ENCODE measurements around the gene XRCC1. TPM values are rescaled to one million over a fixed set of nuclear protein-coding genes. Genes with fewer than 3 reads are reported as not detected.
A peak's percentile ranks its signal among the peaks of the same experiment; 100 is the strongest.

XRCC1 gene
- total RNA-seq (2012; rRNA removed) = 12.2 and 12.5 TPM in 2 replicates
- 21.3 and 25.9 TPM in 2 replicates for polyA plus RNA-seq (2012; rRNA removed)
- 18.9 and 21.7 TPM in 2 replicates for polyA plus RNA-seq (2012; cell fraction: cytosol; rRNA removed)
- 14.3 and 17.2 TPM in 2 replicates for polyA plus RNA-seq (2012; cell fraction: nucleus; rRNA removed; ENCODE audit: low replicate concordance)
- percentile 64 among the genes with signal in this experiment for Bru-seq, nascent RNA
- BruChase-seq, experiment 1, labeled RNA remaining after a 6-hour chase = percentile 76 among the genes with signal in this experiment
- percentile 69 among the genes with signal in this experiment for BruChase-seq, experiment 2, labeled RNA remaining after a 2-hour chase
- long read RNA-seq, transcript XRCC1-201 (17 exons, 2,802 nt) = major isoform, 6 of 19 reads
- long read RNA-seq, partial matches to known transcripts = 11 of 19 reads
- long read RNA-seq, other reads (novel, unspliced or antisense) = 2 of 19 reads

GRCh38 chr19:43575156-43575950, at the start of gene XRCC1, which contains the start of gene PINLYP:
TSS of gene XRCC1 (minus strand) at chr19:43575527. CDS start at chr19:43575458, 69 bp downstream.
TSS of gene PINLYP (plus strand) at chr19:43575801. CDS start at chr19:43577192, 1,391 bp downstream.
- Histone ChIP-seq H2BK20ac (ENCODE audit: low read depth, low read length) (no peak within 1 kb of the TSS), H4K20me1 (ENCODE audit: insufficient read depth, low read length) (no peaks in the 10 kb centered on the region), H3K14ac (replicated peaks; ENCODE audit: low read depth, low read length) (peak within 1 kb of the TSS; percentile 95), H3K79me1 (ENCODE audit: low read depth in 1 of 2, low read length in 2 of 2) (peaks cover 24 to 46% of the 10 kb centered on the region in 2 experiments), H2AK5ac (ENCODE audit: low read depth, low read length) (peak within 1 kb of the TSS; percentile 88), H3K36me3 (ENCODE audit: control insufficient read depth, insufficient read depth, low read length) (0 out of 2 replicates have a peak, but pooled peaks cover 1% of the 10 kb centered on the region), H2AFZ (replicated peaks; ENCODE audit: low read length, poor library complexity) (peak within 1 kb of the TSS; percentile 98), H3K9me3 (ENCODE audit: control insufficient read depth, insufficient read depth, low read length) (no peaks in the 10 kb centered on the region), H3K56ac (ENCODE audit: extremely low read depth, insufficient read depth, low read length) (peak within 1 kb of the TSS; percentile 74), H4K8ac (ENCODE audit: low read depth in 2 of 2, low read length in 2 of 2) (peak within 1 kb of the TSS; percentile 78 to 92), H3K18ac (ENCODE audit: low read depth, low read length) (peak within 1 kb of the TSS; percentile 16; the same call in 1 of the 2 replicates), H3K9ac (ENCODE audit: low read depth, low read length) (peak within 1 kb of the TSS; percentile 96), H4K5ac (ENCODE audit: low read depth, low read length) (peak within 1 kb of the TSS; percentile 71), H3K4me1 (ENCODE audit: control insufficient read depth, insufficient read depth, low read length) (peaks cover 5% of the 10 kb centered on the region), H3K4ac (ENCODE audit: low read depth, low read length) (peak within 1 kb of the TSS; percentile 96), H3K23ac (ENCODE audit: low read depth, low read length) (peak within 1 kb of the TSS; percentile 66), H3K4me3 (ENCODE audit: insufficient read depth, low read depth, low read length) (peak within 1 kb of the TSS; percentile 71), H3K4me2 (ENCODE audit: low read depth, low read length) (peak within 1 kb of the TSS; percentile 71), H2BK120ac (ENCODE audit: low read depth, low read length) (peak within 1 kb of the TSS; percentile 57; the same call in 1 of the 2 replicates), H3K27ac (ENCODE audit: insufficient read depth, low read length) (peak within 1 kb of the TSS; percentile 90), H3K9me1 (ENCODE audit: insufficient read depth, low read length) (peaks cover 3% of the 10 kb centered on the region; the same call in 1 of the 2 replicates), H3K27me3 (ENCODE audit: control insufficient read depth, insufficient read depth, low read length) (no peaks in the 10 kb centered on the region), H2BK5ac (ENCODE audit: low read depth, low read length, poor library complexity, severe bottlenecking) (peak within 1 kb of the TSS; percentile 82), H4K91ac (ENCODE audit: insufficient read depth, low read depth, low read length) (peak within 1 kb of the TSS; percentile 91), H2AK9ac (replicated peaks; ENCODE audit: low read depth, low read length, poor library complexity) (peak within 1 kb of the TSS; percentile 94), H2BK15ac (ENCODE audit: low read depth, low read length) (no peak within 1 kb of the TSS; the same call in 2 of the 3 replicates)
- DNase-seq = peak; percentile 98
- in situ Hi-C loops (cut with MboI; ENCODE audit: low sequenced_read_pairs) = no loop called here
- no TSS peak for BruUV-seq (replicated peaks)
- dilution Hi-C loops (cut with HindIII; ENCODE audit: low sequenced_read_pairs, unreplicated experiment) = no loop called here
- peak; percentile 99 for ATAC-seq (ENCODE audit: low read depth)
- POLR2A ChIA-PET (ENCODE audit: unreplicated experiment) = no interaction called here
- CTCF ChIA-PET = interaction anchor here (1.0 kb wide), 1 partner anchor 20 kb away, joined by 3 read pairs; no protein-coding TSS in a partner anchor
- 0% methylated on average over 6 of the region's 51 CpGs; no CpG with 5 or more reads in 1 of the 2 experiments for WGBS, 2 experiments (ENCODE audit: extremely low coverage in 2 of 2, insufficient read length in 1 of 2)
- intact Hi-C loops (cut with micrococcal nuclease) = loop anchor here (1.0 kb wide), 1 partner anchor 21 kb away; the partner anchor contains the start of genes IRGQ and ZNF576
- TF ChIP-seq MXI1 (IDR thresholded peaks at IDR 0.05; ENCODE audit: borderline replicate concordance, low read depth, low read length) (peak; percentile 71; the same call in 1 of the 2 replicates), POLR2A (IDR thresholded peaks at IDR 0.05; ENCODE audit: low read depth, low read length) (peak; percentile 58; the same call in 1 of the 2 replicates), CTCF (conservative IDR thresholded peaks at IDR 0.05; ENCODE audit: low read depth, low read length) (no peak), BHLHE40 (IDR thresholded peaks at IDR 0.05; ENCODE audit: low read depth, low read length) (no peak), SMC3 (IDR thresholded peaks at IDR 0.05; ENCODE audit: low read depth, low read length) (no peak), CEBPB (IDR thresholded peaks at IDR 0.05; ENCODE audit: low read depth, low read length) (no peak), CHD1 (IDR thresholded peaks at IDR 0.05; ENCODE audit: low read depth, low read length) (0 out of 2 replicates have a peak, but pooled peaks have one; percentile 58), NFE2L2 (IDR thresholded peaks at IDR 0.05; ENCODE audit: low read depth, low read length) (no peak), FOS (IDR thresholded peaks at IDR 0.05; ENCODE audit: low read depth, low read length) (no peak), RCOR1 (IDR thresholded peaks at IDR 0.05; ENCODE audit: insufficient replicate concordance, low read length) (no peak), MAFK (IDR thresholded peaks at IDR 0.05; ENCODE audit: low read depth, low read length) (no peak), RFX5 (IDR thresholded peaks at IDR 0.05; ENCODE audit: low read depth, low read length) (peak; percentile 90), MAZ (IDR thresholded peaks at IDR 0.05; ENCODE audit: borderline replicate concordance, low read depth, low read length) (peak; percentile 81)
